Measurements from ENCODE around the gene LY86.
A peak's percentile ranks its signal among the peaks of the same experiment; 100 is the strongest.
"Not testable (repeated sequence)": the region's sequence is repeated elsewhere in the genome, so short reads cannot be mapped to it uniquely, and the experiment has no call there.

The LY86 gene

DNA sequence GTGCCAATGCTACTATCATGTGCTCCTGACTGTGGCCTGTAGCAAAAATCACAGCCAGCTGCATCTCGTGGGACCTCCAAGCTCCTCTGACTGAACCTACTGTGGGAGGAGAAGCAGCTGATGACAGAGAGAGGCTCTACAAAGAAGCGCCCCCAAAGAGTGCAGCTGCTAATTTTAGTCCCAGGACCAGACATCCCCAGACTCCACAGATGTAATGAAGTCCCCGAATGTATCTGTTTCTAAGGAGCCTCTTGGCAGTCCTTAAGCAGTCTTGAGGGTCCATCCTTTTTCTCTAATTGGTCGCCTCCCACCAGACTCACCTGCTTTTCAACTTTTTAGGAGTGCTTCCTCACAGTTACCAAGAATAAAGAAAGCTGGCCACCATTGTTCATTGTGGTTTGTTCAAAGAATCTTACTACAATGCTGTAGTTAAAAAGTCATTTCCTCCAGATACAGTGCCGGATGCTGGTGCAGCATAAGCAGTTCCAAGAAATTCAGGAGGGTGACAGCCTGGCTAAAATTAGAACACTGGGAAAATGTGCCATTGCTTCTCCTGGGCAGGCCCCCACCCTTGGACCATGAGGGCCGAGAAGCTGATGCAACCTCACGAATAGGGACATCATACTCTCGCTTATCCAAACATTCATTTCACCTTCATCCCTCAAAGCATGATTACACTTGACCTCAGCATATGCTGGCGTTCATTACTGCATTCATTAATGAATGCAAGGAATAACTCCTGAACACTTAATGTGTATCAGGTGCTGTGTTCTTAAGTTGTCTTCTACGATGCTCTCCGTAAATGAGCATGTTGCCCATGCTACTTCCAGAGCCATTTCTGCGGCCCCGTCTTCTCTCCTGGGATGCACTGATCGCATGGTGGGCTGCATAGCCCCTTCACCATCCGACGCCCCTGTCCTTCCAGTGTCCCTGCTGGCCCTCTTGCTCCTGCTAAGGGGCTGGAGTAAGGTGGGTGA lies 66.4 kb downstream of the LY86 start:
- DNase-seq (ENCODE audit: low read depth in 2 of 2) = no peak

DNA sequence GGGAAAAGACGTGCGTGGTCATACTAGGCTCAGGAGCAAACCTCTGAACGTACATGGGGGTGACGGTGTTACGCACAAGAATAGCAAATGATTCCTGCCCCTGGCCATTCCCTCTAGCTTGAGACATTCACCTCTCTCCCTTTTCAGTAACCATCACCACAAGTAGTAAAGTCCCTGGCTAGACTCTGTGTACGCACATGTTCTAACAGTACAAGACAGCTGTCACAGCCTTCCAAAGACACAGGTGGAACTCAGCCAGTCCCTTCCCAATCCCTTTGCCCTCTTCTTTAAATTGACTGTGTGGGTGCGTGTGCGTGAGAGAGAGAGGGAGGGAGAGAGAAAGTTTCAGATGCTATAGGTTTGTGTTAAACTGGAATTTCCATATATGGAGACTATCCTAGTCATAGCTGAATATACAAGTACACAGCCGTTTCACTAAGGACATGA lies 67.3 kb downstream of the LY86 start:
- no peak for DNase-seq (ENCODE audit: low read depth in 2 of 2)

DNA sequence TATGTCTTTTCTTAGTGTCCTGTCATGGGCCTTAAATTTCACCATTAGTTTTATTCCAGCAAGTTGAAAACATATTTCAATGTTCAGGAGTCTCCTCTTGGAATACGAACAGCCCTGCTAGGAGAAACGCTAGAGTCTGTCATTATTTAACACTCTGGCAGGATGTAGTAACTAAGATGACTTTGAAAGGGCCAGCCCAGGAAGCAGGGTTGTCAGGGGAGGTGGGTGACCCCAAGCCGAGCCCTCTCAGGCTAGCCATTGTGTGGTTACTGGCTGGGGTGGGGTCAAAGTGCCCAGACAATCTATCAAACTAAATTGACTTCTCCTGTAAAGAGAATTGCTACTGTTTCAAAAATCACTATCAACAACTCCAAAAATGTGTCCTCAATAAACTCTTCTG lies 67.8 kb downstream of the LY86 start:
- DNase-seq (ENCODE audit: low read depth in 2 of 2) = no peak

DNA sequence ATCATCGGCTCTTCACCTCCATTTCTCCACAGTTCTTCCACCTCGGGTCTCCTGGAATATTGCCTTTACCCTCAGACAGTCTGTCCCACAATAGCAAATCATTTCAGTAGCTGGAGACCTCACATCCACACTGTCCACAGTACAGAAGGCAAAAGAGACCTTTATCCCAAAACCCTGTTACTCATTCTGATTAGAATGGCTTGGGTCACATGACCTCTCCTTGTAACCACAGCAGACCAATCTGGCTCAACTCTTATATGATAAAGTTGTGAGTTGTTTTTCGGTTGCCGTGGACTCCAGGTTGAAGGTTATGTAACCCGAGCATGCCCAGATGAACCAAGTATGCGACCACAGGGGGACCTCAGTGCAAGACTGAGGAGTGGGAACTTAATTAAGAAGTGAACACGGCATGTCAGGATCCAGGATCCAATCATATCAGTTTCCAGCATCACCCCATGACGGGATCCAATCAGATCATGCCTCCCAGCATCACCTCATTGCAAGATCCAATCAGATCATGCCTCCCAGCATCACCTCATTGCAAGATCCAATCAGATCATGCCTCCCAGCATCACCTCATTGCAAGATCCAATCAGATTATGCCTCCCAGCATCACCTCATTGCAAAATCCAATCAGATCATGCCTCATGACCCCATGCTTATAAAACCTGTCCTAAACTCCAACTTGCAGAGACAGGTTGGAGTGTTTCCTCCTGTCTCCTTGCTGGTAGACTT lies 68.7 kb downstream of the LY86 start:
- DNase-seq (ENCODE audit: low read depth in 2 of 2) = no peak

DNA sequence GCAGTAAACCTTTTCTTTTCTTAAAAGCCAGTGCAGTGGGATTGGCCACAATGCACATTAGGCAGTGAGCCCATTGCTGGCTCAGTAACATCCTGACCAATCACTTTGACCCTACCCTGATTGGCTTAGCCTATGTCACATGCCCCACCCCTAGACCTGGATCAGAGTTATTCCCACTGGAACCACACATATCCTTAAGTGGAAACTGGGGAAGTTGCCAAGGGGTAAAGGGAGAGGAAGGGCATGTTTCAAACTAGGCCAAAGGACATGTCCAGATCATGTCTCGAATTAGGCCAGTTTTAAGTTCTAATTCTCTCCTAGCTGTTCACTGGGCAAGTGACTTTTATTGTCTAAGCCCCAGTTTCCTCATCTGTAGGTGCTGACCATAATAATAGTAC lies 69.3 kb downstream of the LY86 start:
- DNase-seq (ENCODE audit: low read depth in 2 of 2) = no peak

DNA sequence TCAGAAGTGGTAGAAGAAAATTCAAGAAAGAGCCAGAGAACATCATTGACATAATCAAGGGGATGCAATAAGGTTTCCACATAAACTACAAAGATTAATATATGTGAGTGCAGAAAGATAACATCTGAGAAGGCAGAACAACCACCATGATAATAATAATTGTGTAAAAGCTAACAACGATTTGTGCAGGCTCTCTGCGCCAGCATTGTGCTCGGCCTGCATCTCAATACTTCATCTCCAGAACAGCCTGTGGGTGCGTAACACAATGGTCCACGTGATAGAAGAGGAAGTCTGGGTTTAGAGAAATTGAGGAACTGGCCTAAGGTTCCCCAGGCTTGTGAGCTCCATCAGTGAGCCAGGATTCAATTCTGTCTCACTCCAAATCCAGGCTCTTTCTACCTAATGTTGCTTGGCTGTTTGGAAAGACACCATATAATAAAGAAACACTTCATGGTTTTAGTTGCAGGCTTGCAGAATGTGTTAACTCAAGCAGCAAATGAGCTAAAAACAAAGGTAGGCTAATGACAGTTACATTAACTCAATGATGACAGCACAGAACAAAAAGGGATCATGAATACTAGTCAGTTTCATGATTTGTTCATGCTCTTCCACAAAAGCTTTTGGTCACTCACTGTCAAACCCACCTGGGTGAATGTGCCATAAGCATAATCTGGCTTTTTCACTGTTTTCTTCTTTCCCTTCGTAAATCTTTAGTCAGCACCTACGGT lies 71.2 kb downstream of the LY86 start:
- DNase-seq (ENCODE audit: low read depth in 2 of 2) = no peak

DNA sequence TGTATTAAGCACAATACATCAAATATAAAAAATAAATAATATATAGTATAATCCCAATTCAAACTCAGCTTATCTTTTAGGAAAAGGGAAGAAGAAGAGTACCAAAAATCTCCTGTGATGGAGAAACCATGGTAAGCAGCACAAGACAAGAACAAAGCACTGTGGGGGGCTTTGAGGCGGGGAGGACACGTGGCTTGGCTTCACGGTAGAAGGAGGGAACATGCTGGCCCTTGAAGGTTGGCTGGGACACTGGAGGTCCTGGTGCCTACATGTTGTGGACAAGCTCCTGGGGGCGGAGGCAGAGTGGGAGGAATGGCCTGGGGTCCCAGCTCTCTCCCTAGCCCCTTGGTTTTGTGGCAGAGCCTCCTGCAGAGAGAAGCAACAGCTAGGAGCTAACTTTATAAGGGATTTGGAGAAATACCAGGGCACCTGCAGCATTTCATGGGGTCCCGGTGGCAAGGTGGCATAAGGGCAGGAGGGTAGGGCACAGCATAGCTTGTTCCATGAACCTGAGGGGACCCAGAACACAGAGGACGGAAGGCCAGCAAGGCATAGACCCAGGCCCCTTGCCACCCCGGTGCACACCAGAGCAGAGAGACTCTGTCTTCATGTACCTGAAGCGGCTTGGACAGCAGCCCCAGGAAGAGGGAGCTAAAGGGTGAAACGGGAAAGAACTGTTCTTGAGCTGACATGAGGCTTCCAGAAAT lies 72.0 kb downstream of the LY86 start:
- DNase-seq (ENCODE audit: low read depth in 2 of 2) = no peak

DNA sequence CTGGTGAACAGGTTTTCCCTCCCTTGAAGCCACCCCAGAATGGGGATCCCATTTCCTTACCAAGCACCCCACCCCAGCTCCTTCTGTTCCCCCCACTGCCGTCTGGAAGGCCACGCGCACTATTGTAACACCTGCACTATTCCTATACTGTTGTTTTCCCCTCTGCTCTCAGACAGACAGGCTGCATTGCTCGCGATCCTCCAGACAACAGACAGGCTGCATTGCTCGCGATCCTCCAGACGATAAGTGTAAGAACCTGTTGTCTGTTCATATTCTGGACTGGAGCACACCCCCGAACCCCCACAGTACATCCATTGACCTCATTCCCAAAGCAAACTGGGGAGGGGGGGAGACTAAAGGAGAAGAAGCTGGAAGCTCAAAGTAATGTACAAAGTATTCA lies 72.7 kb downstream of the LY86 start:
- no peak for DNase-seq (ENCODE audit: low read depth in 2 of 2)

DNA sequence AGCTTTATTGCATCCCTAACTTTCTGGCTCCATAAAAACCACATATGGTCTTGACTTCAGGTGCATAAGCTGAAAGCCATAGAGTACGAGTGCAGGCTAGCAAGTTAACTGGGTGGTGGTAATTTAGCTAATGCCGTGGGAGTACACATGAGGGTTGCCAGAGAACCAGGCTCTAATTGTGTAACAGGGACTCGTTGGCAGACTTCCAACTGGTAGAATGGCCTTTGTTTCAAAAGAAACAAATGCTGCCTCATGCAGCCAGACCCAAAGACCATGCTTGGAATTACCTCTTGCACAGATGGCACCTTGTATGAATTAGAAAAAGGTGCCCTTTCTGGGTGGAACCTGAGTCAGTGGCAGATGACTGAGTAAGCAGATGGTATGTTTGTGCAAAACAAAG lies 73.2 kb downstream of the LY86 start:
- DNase-seq (ENCODE audit: low read depth in 2 of 2) = no peak

DNA sequence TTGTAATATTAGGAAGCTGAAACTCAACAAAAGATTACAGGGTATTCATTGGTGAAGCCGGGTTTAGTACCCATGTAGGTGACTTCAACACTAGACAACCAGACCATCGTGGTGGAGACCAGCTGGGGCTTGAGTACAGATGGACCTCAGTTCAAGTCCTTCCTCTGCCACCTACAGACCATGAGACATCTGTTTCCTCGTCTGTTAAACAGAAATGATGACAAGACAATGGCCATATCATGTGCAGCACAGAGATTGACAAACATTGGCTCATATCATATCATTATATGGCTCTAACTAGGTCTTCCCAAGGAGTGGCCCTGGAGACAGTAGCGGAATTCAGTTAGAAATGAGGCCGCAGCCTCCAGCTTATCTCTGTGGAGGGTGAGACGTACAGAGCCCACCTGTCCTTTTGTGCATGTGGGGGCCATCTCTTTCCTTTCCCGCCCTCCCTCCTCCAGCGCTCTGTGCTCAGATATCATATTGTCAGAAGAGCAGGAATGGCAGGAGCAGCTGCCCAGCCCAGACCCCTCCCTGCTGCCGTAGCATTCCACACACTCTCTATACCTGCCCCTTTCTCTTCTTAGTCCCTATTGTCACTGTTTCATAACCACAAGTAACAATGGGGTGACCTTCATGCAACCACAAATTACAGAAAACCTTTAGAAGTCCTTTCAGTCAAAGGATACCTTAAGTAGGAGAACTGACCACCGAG lies 75.1 kb downstream of the LY86 start:
- no peak for DNase-seq (ENCODE audit: low read depth in 2 of 2)

DNA sequence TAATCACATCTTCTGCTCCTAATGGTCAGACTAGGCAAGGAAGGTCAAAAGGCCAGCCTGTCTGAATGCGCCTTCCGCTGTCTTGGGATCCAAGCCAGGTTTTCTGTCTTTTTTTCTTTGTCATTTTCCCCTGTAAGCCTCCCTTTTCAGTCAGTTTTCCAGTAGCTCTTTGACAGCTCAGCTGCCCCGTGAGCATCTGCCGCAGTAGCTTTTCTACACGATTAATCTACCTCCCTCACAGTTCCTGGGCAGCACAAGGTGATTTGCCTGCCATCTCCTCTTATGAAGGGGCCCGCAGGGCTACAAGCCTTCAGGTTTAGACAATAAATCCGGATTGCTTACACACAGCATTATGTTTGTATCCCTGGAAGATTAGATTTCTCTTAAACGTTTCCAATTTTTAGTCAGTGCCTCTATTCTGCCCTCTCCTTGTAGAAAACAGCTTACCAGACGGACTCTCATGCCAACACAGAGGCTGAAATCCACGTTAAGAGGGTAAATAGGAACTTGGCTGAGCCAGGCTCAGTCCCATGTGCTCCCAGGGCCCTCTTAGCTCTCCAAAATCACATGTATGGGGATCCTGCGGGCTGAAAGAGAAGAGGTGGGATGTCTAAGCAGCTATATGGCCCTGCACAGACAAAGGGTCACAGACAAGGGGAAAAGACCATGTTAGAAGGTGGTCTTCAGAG lies 77.2 kb downstream of the LY86 start:
- no peak for DNase-seq (ENCODE audit: low read depth in 2 of 2)

DNA sequence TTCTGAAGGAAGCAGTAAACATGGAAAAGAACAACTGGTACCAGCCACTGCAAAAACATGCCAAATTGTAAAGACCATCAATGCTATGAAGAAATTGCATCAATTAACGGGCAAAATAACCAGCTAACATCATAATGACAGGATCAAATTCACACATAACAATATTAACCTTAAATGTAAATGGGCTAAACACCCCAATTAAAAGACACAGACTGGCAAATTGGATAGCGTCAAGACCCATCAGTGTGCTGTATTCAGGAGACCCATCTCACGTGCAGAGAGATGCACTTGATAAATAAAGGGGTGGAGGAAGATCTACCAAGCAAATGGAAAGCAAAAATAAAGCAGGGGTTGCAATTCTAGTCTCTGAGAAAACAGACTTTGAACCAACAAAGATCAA lies 81.6 kb downstream of the LY86 start:
- not testable (repeated sequence) for DNase-seq (ENCODE audit: low read depth in 2 of 2)

DNA sequence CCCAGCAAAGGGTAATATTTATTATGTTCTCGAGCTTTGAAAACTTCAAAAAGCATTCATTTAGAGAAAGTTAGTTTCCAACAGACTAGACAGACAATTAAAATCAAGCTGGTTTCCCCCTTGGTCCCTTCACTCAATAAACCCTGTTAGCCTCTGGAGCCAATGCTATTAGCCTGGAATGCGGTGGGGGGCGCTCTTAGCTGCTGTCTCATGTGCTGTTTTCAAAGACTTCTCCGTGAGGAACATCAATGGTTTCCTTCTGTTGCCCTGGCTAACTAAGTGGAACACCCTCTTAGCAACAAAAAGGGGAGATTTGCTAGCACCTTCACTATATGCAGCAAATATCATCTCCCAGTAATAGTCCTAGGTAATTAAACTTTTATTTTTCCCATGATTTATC lies 86.4 kb downstream of the LY86 start:
- no peak for DNase-seq (ENCODE audit: low read depth in 2 of 2)

DNA sequence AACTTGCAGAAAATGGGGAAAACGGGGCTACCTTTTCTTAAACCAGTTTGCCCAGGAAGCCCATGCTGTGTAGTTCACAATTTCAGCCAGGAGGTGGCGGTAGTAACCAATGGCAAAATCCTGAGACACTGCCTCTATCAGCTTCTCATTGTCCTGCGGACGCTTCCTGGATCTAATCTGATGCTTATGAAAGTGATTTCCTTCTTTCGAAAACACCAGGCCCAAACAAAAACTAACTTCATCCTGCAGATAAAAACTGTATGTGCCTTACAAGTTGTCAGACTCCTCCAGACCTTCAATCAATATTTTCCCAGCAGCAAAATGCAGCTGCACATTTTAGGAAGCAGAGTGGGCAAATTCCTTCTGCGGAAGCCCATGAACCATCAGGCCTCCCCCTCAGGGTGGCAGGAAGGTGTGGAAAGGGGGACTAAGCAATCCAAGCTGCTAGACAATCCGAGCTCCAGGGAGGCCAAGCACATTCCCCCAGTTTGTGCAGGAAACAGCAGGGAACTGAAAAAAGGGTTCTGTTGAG lies 88.5 kb downstream of the LY86 start:
- DNase-seq (ENCODE audit: low read depth in 2 of 2) = peak; percentile 59 to 71

DNA sequence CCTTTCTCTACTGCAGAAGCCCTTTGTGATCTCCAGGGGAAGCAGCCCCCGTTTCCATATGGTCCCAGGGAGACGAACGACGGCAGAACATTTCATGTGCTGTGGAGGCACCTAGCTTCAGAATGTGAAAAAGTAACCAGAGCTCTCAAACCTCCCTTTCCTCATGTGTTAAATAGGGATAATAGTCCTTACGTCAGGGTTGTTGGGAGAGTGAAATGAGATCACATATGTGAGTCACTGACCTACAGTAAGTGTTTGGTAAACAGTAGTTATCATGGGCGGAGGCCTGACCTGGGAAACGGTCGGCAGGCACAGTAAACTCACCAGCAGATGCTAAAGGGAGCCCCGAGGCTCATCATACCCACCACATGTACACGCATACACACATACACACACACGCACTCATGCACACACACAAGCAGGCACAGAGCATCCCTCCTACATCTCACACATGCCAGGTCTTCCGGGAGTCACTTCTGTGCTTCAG lies 89.7 kb downstream of the LY86 start:
- DNase-seq (ENCODE audit: low read depth in 2 of 2) = no peak

DNA sequence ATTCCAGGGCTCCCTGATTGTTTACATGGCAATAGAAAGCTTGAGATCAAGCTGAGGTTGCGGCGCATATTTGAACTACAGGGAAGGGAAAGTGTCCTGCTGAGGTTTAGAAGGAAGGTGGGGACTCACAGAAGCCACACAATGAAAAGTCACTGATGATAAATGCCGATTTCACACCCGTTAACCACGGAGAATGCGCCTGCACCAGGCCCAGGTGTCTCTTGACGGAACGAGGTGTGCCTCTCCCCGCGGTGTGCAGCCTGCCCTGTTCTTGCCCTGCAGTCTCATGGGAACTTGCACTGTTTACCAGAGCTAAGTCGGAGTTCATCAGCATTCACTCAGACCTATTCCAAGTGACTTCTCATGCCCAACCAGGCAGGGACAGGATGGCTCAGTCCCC lies 90.3 kb downstream of the LY86 start:
- no peak for DNase-seq (ENCODE audit: low read depth in 2 of 2)

DNA sequence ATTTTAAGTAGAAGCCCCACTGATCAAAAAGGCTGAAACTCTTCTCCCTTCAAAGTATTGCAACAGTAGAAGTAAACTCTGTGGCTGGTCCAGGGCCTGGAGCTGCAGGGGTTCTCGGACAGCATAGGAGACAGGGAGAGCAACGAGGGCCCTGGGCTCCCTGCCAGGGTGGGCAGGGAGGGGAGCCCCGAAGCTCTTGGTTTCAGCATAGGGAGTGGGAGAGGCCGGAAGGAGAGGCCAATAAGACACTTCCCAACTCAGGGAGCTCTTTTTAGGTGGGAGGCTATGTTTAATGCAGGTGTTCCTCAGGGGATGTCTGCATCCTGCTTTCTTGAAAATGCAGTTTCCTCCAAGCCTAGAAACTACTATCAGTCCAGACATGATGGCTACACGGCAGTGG lies 91.1 kb downstream of the LY86 start:
- DNase-seq (ENCODE audit: low read depth in 2 of 2) = no peak

DNA sequence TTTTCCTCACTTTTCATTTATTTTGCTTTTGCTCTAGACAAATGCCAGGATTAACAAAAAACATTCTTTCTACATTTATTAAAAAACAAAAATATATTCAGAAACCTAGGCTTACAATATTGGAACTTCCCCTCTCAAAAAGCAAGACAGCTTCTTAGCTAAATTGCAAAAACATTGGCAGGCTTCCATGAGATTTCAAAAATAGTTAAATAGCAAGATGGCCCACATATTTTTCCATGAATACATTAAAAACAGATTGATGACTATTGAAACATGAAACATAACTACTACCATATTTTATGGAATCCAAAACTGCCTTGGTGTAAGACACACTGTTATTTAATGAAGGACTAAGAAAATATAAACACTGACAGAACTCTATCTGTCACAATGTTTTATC lies 92.0 kb downstream of the LY86 start:
- DNase-seq (ENCODE audit: low read depth in 2 of 2) = no peak

DNA sequence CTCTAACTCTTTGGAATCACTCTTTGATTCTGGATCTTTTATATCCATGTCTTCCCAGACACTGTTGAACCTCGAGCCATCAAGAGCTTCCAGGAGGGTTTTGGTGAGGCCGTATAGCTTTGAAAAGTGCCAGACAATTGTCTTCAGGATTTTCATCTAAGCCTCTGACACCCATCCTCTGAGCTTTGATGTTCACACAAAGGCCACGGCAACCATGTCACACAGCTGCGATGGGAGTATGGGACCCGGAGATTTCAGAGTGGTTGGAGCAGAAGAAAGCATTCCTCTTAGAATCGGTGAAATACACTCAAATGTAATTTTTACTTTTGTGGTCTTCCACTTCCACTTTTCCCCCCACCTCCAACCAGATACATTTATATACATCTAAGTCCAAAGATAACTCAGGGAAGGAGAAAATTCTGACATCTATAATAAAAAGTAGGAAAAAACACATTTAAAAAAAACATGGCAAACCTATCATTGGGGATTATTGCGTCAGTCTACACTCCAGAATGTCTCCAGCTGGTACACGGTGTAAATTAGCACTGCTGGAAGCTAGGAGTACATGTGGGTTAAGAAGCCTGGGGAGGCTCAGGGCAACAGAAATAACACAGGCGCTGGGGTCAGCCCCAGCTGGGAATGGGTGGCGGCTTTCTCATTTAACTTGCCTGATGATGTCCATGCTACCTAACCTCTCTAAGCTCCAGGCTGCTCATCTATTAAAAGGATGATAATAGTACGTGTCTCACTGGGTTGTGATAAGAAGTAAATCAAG lies 92.7 kb downstream of the LY86 start:
- DNase-seq (ENCODE audit: low read depth in 2 of 2) = no peak
